HG03378 (cell line): ENCODE data around the gene TLCD5.

Experiments used
- ATAC-seq: cut with Tn5 transposase; IDR thresholded peaks from one replicate; pipeline ENCODE4 v1.9.1; 2021; ENCODE audit warnings: mild to moderate bottlenecking, moderate library complexity; ENCODE audit not compliant: unreplicated experiment

TLCD5 gene

DNA sequence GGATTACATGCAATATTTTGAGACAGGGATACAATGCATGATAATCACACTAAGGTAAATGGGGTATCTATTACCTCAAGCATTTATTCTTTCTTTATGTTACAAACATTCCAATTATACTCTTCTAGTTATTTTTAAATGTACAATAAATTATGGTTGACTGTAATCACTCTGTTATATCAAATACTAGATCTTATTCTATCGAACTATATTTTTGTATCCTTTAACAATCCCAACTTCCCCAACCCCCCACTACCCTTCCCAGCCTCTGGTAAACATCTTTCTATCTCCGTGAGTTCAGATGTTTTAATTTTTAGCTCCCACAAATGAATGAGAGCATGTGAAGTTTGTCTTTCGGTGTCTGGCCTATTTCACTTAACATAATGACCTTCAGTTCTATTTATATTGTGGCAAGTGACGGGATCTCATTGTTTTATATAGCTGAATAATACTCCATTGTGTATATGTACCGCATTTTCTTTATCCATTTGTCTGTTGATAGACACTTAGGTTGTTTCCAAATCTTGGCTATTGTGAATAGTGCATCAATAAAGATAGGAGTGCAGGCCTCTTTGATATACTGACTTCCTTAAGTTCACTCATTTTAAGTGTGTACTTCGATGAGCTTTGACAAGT, 51.6 kb downstream of the TLCD5 start:
- no peak for ATAC-seq

DNA sequence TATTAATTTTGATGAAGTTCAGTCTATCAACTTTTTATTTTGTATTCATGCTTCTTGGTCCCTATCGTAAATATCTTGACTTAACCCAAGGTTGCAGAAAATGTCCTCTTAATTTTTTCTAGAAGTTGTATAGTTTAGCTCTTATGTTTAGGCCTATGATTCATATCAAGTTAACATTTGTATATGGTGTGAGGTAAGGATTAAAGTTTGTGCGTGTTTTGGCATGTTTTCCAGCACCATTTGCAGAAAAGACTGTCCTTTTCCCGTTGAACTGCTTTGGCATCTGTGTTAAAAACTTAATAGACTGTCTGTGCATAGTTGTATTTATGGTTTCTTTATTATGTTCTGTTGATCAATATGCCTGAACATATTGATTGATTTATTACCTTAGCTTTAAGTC, 53.4 kb downstream of the TLCD5 start:
- no peak for ATAC-seq

DNA sequence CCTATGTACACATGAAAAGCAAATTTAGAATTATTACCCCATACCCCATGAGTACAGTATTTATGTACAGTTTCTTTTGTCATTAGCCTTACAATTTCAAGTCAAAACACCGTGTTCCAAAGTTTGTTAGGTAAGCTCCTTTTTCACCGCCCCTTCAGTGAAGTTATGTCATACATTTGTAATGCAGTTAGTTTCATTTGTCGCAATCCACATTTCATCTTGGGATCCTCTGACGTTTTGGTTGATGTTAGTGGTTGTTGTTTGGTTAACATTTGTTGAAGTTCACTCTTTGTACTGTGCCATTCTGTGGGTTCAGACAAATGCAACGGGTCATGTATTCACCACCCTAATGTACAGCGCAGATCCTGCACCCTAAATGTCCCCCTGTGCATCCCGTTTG, 56.3 kb downstream of the TLCD5 start:
- no peak for ATAC-seq
